G401 (cell line): Measurements from ENCODE around the gene MKNK1. TPM values are rescaled to one million over a fixed set of nuclear protein-coding genes. Genes with fewer than 3 reads are reported as not detected.

Experiments
- DNase-seq: peaks from one replicate; pipeline ENCODE4 v3.0.0-alpha.2; 2015; ENCODE audit warnings: low spot score
- in situ Hi-C: cut with HindIII; loops from 2 replicates; pipeline ENCODE4 v1.10.0; 2016; ENCODE audit warnings: low sequenced_read_pairs, mixed read lengths
- total RNA-seq: library from RNA; depleted of rRNA; stranded (reverse); fragments of >200 nt; shearing (Covaris generic); gene quantifications from 2 replicates; pipeline ENCODE4 v1.2.3, GENCODE V29; 2014

The MKNK1 gene
- total RNA-seq, 1 experiment from 2014 or later = 34.5 TPM

DNA sequence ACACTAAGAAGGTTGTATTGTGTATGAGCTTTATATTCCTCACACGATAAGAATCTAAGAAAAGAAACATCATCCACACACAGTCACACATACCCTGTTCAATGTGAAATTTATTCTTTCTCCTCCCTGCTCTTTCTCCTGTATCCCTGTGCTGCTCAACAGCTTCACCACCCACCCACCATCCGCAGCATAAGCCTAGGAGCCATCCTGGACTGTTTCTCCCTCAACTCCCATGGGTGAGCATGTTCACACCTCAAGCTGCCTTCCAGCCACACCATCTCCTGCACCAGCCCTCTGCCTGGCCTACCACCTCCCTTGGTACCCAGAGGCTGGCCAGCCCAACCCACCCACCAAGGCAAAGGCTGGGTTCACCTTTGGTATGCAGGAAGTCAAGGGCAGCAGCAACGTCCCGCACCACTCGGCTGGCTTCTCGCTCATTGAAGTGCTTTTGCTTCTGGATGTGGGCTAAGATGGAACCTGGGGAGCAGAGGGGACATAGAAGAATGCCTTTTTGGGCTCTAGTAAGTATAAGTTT lies 32.3 kb downstream of the MKNK1 start:
- no peak for DNase-seq
- in situ Hi-C loops = no loop called here

DNA sequence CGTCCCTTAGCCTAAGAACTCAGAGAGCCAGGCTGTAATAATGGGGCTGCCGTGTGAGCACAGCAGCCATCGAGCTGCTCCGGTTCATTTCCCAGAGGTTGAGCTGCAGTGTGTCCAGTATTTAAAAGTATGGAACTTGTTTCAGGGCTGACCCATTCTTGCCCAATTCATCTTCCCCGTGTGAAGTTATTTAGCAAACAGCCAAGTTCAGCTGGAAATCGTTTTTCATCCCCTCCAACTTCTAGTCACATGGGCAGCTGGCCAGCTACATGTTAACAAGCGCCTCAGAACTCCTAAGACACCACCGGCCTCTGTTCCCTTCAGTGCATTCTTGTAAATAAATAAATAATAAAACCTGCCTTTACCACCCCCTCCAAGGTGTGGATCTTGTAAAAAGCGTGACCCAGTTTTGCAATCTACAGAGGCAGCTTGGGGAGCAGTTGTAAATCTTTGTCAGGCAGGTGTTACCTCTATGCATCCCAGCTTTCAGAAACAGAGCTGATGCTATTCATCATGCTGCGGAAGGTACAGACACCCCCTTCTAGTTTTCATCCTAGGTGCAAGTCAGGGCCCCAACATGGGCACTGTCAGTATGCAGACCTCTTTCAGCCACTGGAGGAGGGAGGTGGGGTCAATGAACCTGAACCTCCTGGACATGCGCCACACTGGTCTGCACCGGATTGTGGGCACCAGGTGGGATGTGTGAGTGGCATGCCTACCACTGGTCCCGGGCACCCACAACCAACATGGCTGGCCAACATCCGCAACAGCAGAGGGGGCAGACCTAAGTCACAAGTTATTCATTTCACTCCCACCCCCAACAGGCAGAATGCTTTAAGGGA lies 34.0 kb downstream of the MKNK1 start:
- in situ Hi-C loops = no loop called here
- DNase-seq = no peak

DNA sequence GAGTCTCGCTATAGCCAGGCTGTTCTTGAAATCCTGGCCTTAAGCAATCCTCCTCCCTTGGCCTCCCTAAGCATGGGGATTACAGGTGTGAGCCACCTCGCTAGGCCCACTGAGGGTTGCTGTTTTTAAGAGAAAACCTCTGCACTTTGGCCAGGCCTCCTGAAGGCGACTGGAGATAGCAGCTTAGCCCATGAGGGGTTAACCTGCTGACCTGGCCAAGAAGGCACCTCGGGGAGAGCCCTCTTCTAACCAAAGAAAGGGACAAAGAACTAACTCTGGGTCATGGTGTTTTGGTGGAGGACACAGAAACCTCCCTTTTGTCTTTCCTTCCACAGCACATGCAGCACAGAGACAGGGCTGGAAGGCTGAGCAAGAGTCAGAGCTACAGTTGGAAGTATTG lies 35.0 kb downstream of the MKNK1 start:
- in situ Hi-C loops = no loop called here
- DNase-seq = no peak

DNA sequence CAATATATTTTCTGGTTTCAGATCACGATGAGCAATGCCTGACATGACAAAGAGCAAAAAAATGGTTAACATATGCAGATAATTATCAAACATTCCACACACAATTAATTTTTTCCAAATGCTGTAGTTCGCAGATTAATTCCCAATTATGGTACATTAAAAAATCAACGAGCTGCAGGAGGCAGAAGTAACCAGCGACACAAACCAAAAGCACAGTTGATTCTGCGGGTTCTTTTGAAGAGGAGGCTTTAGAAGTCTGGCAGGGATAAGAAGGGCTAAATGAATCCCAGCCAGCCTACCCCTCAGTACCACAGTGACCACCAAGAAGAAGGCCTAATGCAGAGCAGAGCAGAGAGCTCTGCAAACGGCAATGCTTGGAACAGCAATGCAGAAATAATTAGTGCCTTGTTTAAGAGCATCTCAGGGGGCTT lies 35.6 kb downstream of the MKNK1 start:
- in situ Hi-C loops = no loop called here
- DNase-seq = no peak

DNA sequence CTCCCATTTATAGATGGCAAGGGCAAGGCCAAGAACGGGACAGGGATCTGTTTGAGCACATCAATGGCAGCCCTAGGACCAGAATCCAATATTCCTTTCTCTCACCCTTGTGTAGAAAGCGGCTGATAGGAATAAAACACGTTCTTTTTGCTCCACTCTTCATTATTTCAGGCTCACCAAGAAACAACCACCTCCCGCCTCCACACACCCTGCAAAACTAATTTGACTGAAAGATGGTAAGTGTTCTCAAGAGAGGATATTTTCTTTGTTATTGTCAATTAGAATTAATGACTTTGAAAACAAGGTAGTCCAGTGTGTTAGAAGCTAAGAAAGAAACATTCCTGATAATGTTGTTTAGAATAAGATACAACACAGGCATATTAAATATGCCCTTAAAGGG lies 40.7 kb downstream of the MKNK1 start:
- DNase-seq = no peak
- in situ Hi-C loops = no loop called here

DNA sequence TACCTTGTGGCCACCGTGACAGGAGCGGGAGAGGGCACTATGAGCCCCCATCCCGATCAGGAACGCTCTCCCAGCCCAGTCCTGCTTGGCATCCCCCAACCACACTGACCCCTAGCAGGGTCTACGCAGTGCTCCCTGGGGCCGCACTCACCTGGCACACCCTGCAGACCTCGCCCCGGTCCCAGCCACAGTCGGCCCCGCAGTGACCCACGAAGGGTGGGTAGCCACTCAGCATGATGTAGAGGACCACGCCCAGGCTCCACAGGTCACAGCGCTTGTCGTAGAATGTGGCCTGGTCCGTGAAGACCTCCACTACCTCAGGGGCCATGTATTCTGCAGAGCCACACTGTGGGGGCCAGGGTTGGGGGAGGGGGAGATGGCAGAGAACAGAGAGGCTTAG lies 41.6 kb downstream of the MKNK1 start:
- no peak for DNase-seq
- in situ Hi-C loops = no loop called here

DNA sequence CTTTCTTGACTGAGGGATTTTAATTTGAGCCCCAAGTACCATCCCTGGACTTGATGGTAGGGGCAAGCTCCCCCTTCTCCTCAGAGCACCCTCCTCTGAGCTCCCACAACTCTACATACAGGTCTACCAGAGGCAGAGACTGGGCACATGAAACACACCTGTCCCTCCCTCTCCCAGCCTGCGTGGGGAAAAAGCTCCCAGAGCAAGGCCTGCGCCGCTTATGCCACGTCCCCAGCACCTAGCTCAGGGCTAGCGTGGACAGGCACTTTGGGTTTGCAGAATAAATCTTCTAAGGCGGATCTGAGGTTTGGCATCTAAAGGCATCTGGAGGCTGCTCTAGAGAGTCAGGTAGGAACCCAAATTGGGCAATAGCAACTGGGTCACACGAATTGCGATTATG lies 45.1 kb downstream of the MKNK1 start:
- no peak for DNase-seq
- in situ Hi-C loops = no loop called here

DNA sequence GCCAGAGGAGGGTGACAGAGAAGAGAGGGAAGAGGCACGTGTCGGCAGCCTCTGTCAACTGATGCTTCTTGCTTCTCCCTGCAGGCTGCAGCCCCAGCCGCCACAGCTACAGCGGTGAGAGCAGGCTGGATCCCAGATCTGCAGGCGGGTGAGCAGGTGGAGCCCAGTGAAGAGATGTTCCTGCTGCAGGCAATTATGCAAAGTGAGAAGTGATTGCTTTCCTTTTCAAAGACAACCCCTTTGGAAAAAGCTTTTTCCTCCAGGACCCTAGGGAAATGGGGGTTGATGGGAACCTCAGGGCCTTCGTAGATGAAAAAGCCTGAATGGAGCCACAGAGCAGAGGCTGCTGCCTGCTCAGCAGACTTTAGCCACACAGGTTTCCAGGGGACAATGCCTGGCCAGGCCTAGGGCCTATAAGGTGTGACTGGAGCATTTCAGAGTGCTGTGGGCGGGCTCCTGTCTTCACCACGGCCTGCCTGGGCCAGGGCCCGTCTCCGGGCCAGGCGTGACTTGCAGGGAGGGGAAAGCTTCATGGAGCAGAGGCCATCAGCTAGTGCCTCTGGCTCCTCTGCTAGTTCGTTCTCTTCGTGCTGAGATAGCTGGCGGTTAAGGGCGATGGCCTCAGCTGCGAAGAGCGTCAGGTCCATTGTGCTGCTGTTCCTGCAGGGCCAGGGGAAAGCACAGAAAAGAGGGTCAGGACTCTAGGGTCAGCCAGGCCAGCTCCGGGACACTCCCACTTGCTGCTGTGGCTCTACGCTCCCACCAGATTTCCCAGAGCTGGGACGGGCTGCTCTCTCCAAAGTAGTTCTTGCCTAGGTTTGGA lies 45.7 kb downstream of the MKNK1 start:
- in situ Hi-C loops = no loop called here
- DNase-seq = no peak

DNA sequence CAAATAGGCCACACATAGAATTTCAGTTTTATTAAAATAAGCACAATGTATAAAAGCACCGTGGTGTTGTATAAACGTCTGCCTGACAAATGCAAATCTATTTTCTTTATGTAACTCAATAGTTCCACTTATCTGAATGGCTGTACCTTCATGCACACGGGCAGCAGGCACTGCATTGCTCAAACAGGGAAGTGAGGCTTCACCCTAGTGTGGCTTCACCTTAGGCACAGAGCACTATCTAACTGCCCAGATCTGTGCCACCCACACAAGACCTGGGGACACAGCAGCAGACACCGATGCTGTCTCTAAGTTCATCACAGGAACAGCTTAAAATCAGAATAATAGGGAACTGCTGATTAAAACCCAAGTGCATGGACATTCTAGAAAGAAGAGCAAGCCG lies 46.7 kb downstream of the MKNK1 start:
- no peak for DNase-seq
- in situ Hi-C loops = no loop called here

DNA sequence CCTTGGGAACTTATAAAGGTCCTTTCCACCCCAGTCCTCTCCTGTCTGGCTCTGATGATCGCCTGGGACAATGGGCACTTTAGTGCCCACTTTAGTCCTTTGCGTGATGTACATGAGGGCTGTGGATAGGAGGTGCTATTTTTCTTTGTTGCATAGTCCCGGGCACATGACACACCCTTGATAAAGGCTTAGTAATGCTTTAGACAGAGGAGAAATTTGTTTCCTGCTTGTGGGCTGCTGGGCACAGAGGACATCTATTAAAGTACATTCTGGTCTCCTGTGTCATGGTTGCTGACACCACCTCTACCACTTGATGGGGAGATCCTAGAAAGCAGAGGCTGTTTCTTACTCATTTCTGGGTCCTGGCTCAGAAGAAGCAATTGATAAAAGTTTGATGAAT lies 47.2 kb downstream of the MKNK1 start:
- in situ Hi-C loops = no loop called here
- no peak for DNase-seq

DNA sequence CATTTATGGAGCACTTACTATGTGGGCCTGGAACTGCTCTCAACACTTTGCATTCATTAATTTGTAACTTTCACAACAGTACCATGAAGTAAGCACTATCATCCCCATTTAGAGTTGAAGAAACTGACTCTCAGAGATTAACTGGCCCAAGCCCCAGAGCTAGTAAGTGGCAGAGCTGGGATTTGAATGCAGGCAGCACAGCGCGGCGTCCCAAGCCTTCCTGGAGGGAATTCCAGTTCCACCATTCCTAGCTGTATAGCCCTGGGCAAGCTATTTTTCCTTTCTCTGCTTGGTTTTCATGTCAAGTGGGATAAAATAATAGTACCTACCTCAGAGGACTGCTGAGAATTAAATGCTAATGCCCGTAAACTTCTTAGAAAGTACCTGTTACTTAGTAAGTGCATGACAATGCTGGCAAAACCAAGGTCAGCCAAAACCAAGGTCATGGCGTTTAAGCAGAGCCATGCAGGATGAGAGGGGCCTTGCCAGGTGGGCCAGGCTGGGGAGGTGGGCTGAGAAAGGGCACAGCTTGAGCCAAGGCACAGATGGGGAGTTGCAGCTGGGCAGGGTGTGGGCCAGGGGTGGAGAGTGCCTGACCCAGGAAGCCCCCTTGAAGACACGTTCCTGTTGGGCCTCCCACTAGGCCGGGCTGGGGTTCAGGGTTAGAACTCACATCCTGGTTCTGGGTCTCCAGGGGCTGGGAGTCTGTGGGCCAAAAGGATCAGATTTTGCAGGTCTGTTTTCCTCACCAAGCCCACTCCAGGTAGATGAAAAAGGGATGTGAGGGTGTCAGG lies 48.0 kb downstream of the MKNK1 start:
- no peak for DNase-seq
- in situ Hi-C loops = no loop called here

DNA sequence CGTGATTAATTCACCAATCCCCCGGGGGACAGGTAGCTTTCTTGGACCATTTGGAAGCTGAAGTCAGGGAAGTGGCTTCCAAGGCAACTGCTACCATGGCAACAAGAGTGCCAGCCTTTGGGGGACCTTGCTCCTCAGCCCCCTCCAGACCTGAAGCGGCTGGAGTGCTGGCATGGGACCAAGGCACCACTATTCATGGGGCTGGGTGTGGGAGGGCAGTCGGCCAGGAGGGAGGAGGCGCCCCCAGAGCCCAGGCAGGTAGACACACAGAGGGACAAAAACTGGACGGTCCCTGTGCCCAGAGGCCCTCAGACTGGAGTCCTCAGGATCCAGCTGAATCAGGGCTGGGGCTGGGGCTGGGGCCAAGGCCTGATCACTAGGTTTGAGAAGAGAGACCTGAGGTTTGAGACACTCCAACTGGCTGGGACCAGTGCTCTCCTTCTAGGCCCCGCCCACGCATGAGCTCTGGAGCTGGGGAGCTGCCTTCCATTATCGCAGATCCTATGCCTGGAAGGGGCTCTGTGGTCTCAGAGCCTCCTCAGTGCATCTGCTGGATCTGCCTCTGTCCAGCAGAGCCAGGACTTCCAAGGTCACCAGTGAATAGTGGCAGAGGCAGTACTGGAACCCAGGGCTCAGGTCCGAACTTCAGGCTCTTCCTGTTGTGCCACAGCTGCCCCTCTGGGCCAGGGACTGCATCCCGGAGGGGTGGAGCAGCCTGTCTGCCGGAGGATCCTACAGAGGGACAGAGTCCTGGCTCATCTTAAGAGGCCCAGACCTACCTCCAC lies 49.3 kb downstream of the MKNK1 start:
- in situ Hi-C loops = no loop called here
- DNase-seq = no peak

DNA sequence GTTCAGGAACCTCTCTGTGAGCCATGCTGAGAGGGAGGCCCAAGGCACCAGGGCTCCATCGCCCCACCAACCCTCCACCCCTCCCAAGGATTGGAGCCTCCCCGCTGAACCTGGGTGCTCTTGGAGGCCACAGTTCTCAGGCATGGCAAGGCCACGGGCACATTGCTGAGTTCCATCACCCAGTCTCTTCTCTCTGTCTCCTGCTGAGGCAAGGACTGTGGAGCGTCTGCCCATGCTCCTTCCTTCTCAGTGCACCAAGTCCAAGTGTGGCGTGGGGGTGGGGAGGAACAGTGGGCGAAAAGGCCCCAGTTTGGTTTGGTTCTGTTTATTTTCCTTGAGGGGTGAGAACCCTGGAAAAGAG lies 49.9 kb downstream of the MKNK1 start:
- in situ Hi-C loops = no loop called here
- no peak for DNase-seq

DNA sequence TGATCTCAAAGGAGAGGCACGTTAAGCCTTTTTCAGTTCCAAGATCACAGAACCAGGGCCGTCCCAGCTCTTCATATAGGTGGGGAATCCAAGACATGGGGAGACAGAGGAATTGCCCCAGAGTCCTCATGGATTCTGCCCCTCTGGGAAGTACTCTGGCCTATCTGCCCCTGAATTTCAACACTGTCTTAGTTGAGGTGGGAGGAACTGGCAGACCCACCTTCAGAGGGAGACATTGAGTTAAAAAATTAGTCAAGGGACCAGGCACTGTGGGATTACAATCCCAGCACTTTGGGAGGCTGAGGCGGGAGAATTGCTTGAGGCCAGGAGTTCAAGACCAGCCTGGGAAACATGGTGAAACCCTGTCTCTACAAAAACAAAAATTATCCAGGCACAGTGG lies 50.6 kb downstream of the MKNK1 start:
- in situ Hi-C loops = no loop called here
- no peak for DNase-seq

DNA sequence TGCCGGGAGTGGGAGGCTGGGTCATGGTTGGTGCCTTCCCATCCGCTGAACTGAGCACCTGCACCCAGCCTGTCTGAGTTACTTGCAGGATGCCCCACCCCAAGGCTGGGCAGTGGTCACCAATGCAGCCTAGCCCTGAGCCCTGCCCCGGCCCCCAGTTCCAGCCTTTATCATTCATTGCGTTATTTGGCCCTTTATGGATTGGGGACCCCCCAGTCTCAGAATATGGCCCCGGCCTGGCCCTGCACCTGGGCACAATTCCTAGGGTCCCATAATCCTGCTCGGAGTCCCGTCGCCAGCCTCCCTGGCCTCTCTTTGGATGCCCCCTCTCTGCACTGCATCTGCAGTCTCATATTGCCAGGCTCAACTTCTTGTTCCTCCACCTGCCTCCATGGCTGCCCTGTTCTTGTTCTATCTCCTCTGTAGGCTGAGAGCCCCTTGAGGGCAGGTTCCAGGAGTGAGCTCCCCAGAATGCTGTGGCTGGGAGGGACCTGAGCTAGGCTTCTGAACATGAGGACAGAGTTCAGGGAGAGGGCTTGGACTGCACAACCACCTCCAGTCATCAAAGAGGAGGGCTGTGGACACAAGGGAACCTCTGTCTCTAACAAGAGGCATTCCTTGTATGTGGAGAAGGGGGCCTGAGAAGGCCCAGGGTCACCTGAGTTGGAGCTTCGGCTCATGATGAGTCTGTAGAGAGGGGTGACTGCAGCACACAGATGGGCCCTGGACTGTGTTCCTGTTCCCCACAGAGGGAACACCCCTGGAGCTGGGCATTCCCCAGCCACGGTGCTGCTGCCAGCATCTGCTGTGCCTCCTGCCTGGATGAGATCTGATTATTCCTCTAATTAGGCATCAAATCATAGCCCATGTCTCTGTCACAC lies 51.5 kb downstream of the MKNK1 start:
- no peak for DNase-seq
- in situ Hi-C loops = no loop called here

DNA sequence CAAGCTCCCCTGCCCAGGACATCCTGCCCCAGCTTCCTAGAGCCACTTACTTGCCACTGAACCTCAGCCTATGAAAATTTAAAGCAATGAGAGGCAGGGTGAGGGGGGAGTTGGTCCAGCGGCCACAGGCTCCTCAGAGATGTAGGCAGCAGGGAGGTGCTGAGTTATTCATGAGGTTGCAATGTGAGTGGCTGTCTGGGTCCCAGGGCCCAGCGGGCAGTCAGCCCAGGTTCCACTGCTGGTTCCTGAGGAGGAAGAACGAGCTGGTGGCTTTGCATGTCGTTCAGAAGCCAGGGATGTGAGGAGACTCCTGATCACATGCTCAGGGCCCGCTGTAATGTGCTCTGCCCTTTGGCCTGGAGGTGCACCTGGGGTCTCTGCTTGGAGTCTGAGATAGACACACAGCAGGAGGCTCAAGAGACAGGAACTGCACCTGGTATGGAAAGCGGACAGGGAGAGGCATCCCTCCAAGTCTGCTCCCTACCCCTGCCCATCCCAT lies 52.4 kb downstream of the MKNK1 start, which contains the start of gene KNCN:
KNCN (minus strand) TSS at position 51 of the 499 bp plus-strand sequence. CDS start 432 bp downstream, outside the sequence.
- in situ Hi-C loops = no loop called here

DNA sequence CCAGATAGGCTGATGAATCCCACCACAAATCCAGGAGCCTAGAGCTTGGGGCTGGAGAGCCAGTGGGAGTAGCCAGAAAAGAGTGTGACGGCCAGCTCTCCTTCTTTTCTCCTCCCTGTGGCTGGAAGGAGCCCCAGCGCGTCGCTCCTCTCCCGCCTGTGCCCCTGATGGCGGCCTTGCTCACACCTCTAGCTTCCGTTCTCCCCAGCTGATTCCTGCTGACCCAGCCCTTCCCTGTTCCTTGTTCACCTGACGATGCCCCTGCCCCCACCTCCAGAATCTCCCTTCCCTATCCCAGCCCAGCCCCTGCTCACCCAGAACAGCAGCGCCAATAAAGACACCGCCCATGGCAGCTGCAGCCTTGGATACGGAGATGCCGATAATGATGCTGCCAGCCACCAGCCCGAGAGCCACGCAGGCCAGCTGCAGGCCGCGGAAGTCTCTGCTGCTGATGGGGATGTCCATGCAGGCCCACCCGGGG lies 53.3 kb downstream of the MKNK1 start:
- in situ Hi-C loops = no loop called here
- DNase-seq = no peak

More for the DNA sequence above, 52.4 kb downstream of the MKNK1 start, which contains the start of gene KNCN:
- DNase-seq = no peak
